HuH-7.5 (cell line): ENCODE data around the gene CYBRD1.

Source experiments
- DNase-seq: peaks from one replicate; pipeline ENCODE4 v3.0.0; 2011; ENCODE audit warnings: low spot score

Gene CYBRD1

DNA sequence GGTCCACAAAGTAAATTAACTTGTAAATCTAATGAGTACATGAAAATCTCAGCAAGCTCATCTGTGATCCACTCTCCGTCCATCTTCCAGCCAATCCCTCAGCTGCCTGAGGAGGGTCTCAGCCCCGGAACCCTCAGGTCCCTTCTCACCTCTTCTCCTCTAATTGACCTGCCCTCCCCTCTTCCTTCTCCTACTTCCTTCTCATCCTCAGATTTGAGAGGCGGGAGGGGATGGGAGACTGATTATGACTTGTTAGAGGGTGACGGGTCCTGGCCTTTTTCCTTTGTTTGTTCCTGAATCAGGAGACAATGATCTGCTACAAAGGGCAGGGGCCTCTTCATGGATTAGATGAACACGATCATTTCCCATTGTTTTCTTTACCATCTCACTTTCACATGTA lies 80.1 kb downstream of the CYBRD1 start:
- DNase-seq = no peak
